Limb (tissue), 2 donors: ENCODE results near the gene PPP1R14C.
A peak's percentile ranks its signal among the peaks of the same experiment; 100 is the strongest.
"Not testable (repeated sequence)": the region's sequence is repeated elsewhere in the genome, so short reads cannot be mapped to it uniquely, and the experiment has no call there.

Experiments
- DNase-seq, 2 donors: peaks; one replicate each; pipeline ENCODE4 v3.0.0-alpha.2; 2016; ENCODE audit errors: extremely low spot score in 2 of 2

The PPP1R14C gene

GRCh38 chr6:150142670-150143515 lies at the start of gene PPP1R14C:
Gene PPP1R14C, plus strand, starts transcription at chr6:150143044. Its CDS starts 149 bp downstream, at chr6:150143193.
- peak; percentile 29 to 81 for DNase-seq

GRCh38 chr6:150093397-150093796 lies 49.4 kb upstream of the PPP1R14C start:
- DNase-seq: no peak

GRCh38 chr6:150098155-150098554 lies 44.7 kb upstream of the PPP1R14C start:
- no peak for DNase-seq

GRCh38 chr6:150099546-150099945 lies 43.3 kb upstream of the PPP1R14C start:
- DNase-seq: no peak

GRCh38 chr6:150099953-150100352 lies 42.9 kb upstream of the PPP1R14C start:
- DNase-seq: no peak

- DNase-seq: no peak
Measured at GRCh38 chr6:150100745-150101144, 42.1 kb upstream of the PPP1R14C start.

GRCh38 chr6:150102750-150103270 lies 40.0 kb upstream of the PPP1R14C start:
- DNase-seq: no peak

- DNase-seq: no peak
Measured at GRCh38 chr6:150112233-150112632, 30.6 kb upstream of the PPP1R14C start.

- no peak for DNase-seq
Measured at GRCh38 chr6:150115769-150116168, 27.1 kb upstream of the PPP1R14C start.

- DNase-seq: no peak
Measured at GRCh38 chr6:150116200-150116800, 26.5 kb upstream of the PPP1R14C start.

GRCh38 chr6:150118203-150118602 lies 24.6 kb upstream of the PPP1R14C start:
- no peak for DNase-seq

GRCh38 chr6:150118627-150119026 lies 24.2 kb upstream of the PPP1R14C start:
- no peak for DNase-seq

- peak; percentile 62 to 63 for DNase-seq
Measured at GRCh38 chr6:150119173-150119572, 23.7 kb upstream of the PPP1R14C start.

GRCh38 chr6:150123645-150124044 lies 19.2 kb upstream of the PPP1R14C start:
- no peak for DNase-seq

- no peak for DNase-seq
Measured at GRCh38 chr6:150124235-150124634, 18.6 kb upstream of the PPP1R14C start.

- no peak for DNase-seq
Measured at GRCh38 chr6:150126641-150127291, 16.1 kb upstream of the PPP1R14C start.

GRCh38 chr6:150128425-150128824 lies 14.4 kb upstream of the PPP1R14C start:
- no peak for DNase-seq

GRCh38 chr6:150129616-150130505 lies 13.0 kb upstream of the PPP1R14C start:
- DNase-seq: no peak

- no peak for DNase-seq
Measured at GRCh38 chr6:150133686-150134085, 9.2 kb upstream of the PPP1R14C start.

GRCh38 chr6:150134280-150134920 lies 8.4 kb upstream of the PPP1R14C start:
- no peak for DNase-seq

- not testable (repeated sequence) for DNase-seq
Measured at GRCh38 chr6:150137711-150138110, 5.1 kb upstream of the PPP1R14C start.
